Measurements from ENCODE around the gene NANOS2.

NANOS2 gene

GRCh38 chr19:45935267-45935666 lies 20.7 kb upstream of the NANOS2 start:
- no peak for TF ChIP-seq RARB (CRISPR knock-in tag; IDR thresholded peaks at IDR 0.05)
- no peak for TF ChIP-seq ZFP3 (CRISPR knock-in tag; IDR thresholded peaks at IDR 0.05)
- no peak for ATAC-seq

DNA sequence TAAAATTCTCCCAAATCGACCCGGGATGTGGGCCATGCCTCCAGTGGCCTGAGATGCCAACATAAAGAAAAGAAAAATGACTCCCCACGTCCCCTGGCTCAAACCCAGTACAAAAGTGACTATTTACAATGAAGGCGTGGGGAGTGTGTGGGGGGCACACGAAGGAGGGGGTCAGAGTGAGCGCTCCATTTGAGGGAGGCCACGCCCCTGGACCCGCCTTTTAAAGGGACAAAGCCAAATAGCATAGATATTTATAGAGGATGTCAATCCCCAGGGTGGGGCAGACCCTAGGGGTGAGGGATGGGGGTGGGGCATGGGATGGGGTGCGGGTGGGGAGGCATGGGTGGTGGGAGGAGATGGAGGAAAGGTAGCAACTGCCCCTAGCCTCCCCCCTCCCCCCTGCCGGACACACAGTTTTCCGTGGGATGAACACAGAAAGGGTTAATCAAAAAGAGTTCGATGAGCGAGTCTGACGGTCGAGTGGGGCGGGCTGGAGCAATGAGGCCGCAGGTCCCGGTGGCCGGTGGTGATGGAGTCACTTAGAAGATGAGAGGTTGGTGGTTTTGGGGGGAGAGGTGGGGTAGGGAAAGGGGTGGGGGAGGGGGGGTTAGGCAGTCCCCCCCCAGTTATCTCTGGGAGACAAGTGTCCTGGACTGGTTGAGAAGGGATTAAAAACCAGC lies 20.1 kb upstream of the NANOS2 start:
- no peak for ATAC-seq
- TF ChIP-seq SNAI2 (CRISPR knock-in tag; IDR thresholded peaks at IDR 0.05) (no peak), GLIS3 (CRISPR knock-in tag; IDR thresholded peaks at IDR 0.05) (no peak), TOX (CRISPR knock-in tag; IDR thresholded peaks at IDR 0.05; ENCODE audit: borderline replicate concordance) (no peak), OSR1 (CRISPR knock-in tag; IDR thresholded peaks at IDR 0.05) (no peak), ISL1 (CRISPR knock-in tag; IDR thresholded peaks at IDR 0.05) (no peak), ZFP30 (CRISPR knock-in tag; IDR thresholded peaks at IDR 0.05) (no peak), ZNF565 (CRISPR knock-in tag; conservative IDR thresholded peaks at IDR 0.05; ENCODE audit: low read depth) (no peak), RARB (CRISPR knock-in tag; IDR thresholded peaks at IDR 0.05) (no peak), PPARA (CRISPR knock-in tag; IDR thresholded peaks at IDR 0.05; ENCODE audit: borderline replicate concordance) (no peak), ZFP3 (CRISPR knock-in tag; IDR thresholded peaks at IDR 0.05) (no peak), POU6F1 (CRISPR knock-in tag; IDR thresholded peaks at IDR 0.05; ENCODE audit: borderline replicate concordance, low read depth) (no peak), ARNTL (CRISPR knock-in tag; IDR thresholded peaks at IDR 0.05; ENCODE audit: borderline replicate concordance, low read depth) (no peak)
- TF ChIP-seq, protein P1, sequence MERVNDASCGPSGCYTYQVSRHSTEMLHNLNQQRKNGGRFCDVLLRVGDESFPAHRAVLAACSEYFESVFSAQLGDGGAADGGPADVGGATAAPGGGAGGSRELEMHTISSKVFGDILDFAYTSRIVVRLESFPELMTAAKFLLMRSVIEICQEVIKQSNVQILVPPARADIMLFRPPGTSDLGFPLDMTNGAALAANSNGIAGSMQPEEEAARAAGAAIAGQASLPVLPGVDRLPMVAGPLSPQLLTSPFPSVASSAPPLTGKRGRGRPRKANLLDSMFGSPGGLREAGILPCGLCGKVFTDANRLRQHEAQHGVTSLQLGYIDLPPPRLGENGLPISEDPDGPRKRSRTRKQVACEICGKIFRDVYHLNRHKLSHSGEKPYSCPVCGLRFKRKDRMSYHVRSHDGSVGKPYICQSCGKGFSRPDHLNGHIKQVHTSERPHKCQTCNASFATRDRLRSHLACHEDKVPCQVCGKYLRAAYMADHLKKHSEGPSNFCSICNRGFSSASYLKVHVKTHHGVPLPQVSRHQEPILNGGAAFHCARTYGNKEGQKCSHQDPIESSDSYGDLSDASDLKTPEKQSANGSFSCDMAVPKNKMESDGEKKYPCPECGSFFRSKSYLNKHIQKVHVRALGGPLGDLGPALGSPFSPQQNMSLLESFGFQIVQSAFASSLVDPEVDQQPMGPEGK (CRISPR knock-in tag; IDR thresholded peaks at IDR 0.05; ENCODE audit: borderline replicate concordance) = no peak
- TF ChIP-seq, protein P2, sequence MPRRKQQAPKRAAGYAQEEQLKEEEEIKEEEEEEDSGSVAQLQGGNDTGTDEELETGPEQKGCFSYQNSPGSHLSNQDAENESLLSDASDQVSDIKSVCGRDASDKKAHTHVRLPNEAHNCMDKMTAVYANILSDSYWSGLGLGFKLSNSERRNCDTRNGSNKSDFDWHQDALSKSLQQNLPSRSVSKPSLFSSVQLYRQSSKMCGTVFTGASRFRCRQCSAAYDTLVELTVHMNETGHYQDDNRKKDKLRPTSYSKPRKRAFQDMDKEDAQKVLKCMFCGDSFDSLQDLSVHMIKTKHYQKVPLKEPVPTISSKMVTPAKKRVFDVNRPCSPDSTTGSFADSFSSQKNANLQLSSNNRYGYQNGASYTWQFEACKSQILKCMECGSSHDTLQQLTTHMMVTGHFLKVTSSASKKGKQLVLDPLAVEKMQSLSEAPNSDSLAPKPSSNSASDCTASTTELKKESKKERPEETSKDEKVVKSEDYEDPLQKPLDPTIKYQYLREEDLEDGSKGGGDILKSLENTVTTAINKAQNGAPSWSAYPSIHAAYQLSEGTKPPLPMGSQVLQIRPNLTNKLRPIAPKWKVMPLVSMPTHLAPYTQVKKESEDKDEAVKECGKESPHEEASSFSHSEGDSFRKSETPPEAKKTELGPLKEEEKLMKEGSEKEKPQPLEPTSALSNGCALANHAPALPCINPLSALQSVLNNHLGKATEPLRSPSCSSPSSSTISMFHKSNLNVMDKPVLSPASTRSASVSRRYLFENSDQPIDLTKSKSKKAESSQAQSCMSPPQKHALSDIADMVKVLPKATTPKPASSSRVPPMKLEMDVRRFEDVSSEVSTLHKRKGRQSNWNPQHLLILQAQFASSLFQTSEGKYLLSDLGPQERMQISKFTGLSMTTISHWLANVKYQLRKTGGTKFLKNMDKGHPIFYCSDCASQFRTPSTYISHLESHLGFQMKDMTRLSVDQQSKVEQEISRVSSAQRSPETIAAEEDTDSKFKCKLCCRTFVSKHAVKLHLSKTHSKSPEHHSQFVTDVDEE (CRISPR knock-in tag; IDR thresholded peaks at IDR 0.05) = no peak
- TF ChIP-seq, protein P3, sequence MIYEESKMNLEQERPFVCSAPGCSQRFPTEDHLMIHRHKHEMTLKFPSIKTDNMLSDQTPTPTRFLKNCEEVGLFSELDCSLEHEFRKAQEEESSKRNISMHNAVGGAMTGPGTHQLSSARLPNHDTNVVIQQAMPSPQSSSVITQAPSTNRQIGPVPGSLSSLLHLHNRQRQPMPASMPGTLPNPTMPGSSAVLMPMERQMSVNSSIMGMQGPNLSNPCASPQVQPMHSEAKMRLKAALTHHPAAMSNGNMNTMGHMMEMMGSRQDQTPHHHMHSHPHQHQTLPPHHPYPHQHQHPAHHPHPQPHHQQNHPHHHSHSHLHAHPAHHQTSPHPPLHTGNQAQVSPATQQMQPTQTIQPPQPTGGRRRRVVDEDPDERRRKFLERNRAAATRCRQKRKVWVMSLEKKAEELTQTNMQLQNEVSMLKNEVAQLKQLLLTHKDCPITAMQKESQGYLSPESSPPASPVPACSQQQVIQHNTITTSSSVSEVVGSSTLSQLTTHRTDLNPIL (CRISPR knock-in tag; IDR thresholded peaks at IDR 0.05; ENCODE audit: low read depth) = no peak

DNA sequence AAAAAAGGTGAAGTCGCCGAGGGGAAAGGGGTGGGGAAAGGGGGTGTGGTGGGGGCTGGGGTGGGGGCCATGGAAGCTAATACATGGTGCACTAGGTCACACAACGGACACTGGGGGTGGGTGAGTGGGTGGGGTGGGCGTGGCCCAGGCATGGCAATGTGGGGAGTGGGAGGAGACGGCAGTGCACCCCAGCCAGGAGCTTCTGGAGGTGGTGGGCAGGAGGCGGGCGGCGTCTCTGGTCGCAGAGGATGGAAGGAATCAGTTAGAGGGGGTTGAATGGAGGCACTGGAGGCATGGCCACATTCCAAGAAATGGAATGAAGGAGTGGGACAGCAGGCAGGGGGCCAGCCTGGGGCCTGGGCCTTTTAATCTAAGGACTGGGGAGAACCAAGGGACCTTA lies 19.2 kb upstream of the NANOS2 start:
- no peak for ATAC-seq

More for the DNA sequence above, 19.2 kb upstream of the NANOS2 start:
- no peak for TF ChIP-seq RARB (CRISPR knock-in tag; IDR thresholded peaks at IDR 0.05)
- TF ChIP-seq TOX (CRISPR knock-in tag; IDR thresholded peaks at IDR 0.05; ENCODE audit: borderline replicate concordance) = no peak
- no peak for TF ChIP-seq POU6F1 (CRISPR knock-in tag; IDR thresholded peaks at IDR 0.05; ENCODE audit: borderline replicate concordance, low read depth)
- no peak for TF ChIP-seq CSRNP3 (CRISPR knock-in tag; IDR thresholded peaks at IDR 0.05)
- no peak for TF ChIP-seq ESRRG (CRISPR knock-in tag; IDR thresholded peaks at IDR 0.05)
- no peak for TF ChIP-seq SNAI2 (CRISPR knock-in tag; IDR thresholded peaks at IDR 0.05)
- TF ChIP-seq, protein P3 (CRISPR knock-in tag; IDR thresholded peaks at IDR 0.05; ENCODE audit: low read depth) = no peak
- TF ChIP-seq ZNF8 (CRISPR knock-in tag; IDR thresholded peaks at IDR 0.05) = no peak
- no peak for TF ChIP-seq ZFP3 (CRISPR knock-in tag; IDR thresholded peaks at IDR 0.05)
- no peak for TF ChIP-seq GLIS3 (CRISPR knock-in tag; IDR thresholded peaks at IDR 0.05)
- TF ChIP-seq ZC3H10 (CRISPR knock-in tag; IDR thresholded peaks at IDR 0.05) = no peak
- no peak for TF ChIP-seq TCF4 (CRISPR knock-in tag; IDR thresholded peaks at IDR 0.05; ENCODE audit: borderline replicate concordance)

All from SK-N-SH treated with all-trans-retinoic acid at 6 μM for 48 hours (cell line).